HG02938 (cell line): ENCODE measurements around the gene SYP.
"Not testable (repeated sequence)": the region's sequence is repeated elsewhere in the genome, so short reads cannot be mapped to it uniquely, and the experiment has no call there.

Experiments used
- ATAC-seq: cut with Tn5 transposase; IDR thresholded peaks from one replicate; pipeline ENCODE4 v1.9.1; 2021; ENCODE audit warnings: mild to moderate bottlenecking, moderate library complexity; ENCODE audit not compliant: unreplicated experiment

Gene SYP

GRCh38 chrX:49172280-49172780, 27.7 kb downstream of the SYP start:
- peak; percentile 77 for ATAC-seq

- no peak for ATAC-seq
Observed at GRCh38 chrX:49171752-49172279, 28.2 kb downstream of the SYP start, which contains the start of gene PLP2. TSS of gene PLP2 (plus strand) at chrX:49171898. CDS start at chrX:49172001, 103 bp downstream.

DNA sequence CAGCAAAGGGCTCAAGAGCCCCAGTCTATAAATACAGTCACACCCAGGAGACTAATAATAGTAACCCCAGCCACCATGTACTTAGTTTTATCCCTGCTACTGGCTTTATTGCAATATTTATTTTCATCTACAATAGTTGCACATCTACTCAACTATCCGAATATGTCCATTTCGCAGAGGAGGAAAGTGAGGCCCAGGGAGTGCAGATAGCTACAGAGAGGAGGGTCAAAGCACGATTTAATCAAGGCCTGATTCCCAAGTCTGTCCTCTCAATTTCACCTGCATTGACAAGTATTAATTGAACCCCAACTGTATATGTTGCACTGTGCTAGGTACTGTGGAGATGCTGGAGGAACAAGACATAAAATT, 32.3 kb downstream of the SYP start:
- ATAC-seq, result no peak

GRCh38 chrX:49166914-49167739, 32.9 kb downstream of the SYP start:
- ATAC-seq, result peak; percentile 23

GRCh38 chrX:49165901-49166881, 33.8 kb downstream of the SYP start:
- peak; percentile 34 for ATAC-seq

DNA sequence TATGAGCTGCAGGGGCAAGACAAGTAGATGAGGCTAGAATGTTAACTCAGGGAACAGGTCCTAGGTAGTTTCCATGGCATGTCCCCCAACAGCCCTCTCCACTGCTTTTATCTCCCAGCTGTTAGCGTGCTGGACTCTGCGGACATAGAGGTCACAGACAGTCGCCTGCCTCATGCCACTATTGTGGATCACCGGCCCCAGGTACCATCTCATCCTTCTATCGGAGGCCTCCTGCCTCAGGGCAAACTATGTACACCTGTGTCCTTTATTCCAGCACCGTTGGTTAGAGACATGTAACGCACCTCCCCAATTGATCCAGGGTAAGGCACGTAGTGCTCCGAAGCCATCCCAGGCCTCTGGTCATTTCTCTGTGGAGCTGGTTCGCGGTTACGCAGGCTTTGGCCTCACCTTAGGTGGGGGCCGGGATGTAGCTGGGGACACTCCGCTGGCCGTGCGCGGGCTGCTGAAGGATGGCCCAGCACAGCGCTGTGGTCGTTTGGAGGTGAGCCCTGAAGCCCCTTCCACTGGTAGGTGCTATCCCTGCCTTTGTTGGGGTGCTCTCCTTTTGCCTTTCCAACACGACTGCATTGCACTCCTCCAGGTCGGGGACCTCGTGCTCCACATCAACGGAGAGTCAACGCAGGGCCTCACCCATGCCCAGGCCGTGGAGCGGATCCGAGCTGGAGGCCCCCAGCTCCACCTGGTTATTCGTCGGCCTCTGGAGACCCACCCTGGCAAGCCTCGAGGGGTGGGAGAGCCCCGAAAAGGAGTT, 35.2 kb downstream of the SYP start:
- ATAC-seq, result no peak

GRCh38 chrX:49163555-49164419, 36.2 kb downstream of the SYP start:
- peak; percentile 55 for ATAC-seq

DNA sequence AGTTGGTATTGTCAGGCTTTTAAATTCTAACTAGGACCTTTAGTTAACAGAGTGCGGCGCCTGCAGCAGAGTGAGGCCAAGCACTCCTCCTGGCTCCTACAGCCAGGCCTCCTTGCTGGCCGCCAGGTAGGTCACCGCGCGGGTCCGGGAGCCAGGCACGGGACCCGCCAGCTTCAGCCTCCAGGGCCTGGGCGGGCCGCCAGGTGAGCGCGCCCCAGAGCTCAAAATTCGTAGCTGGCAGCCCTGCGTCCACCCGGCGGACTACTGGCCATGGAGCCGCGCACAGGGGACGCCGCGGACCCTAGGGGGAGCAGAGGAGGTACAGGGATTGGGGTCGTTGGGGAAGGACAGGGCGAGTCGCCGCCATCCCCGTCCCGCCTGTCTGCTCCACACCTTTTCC, 37.4 kb downstream of the SYP start, which contains the start of gene MAGIX:
TSS of gene MAGIX (plus strand) at position 139 of the 400 bp plus-strand sequence. CDS start at position 271, 132 bp downstream.
- ATAC-seq, result no peak

- ATAC-seq, result no peak
Observed at GRCh38 chrX:49161632-49162031, 38.4 kb downstream of the SYP start.

- ATAC-seq, result no peak
Observed at GRCh38 chrX:49160908-49161307, 39.1 kb downstream of the SYP start.

GRCh38 chrX:49157194-49157593, 42.8 kb downstream of the SYP start:
- no peak for ATAC-seq

DNA sequence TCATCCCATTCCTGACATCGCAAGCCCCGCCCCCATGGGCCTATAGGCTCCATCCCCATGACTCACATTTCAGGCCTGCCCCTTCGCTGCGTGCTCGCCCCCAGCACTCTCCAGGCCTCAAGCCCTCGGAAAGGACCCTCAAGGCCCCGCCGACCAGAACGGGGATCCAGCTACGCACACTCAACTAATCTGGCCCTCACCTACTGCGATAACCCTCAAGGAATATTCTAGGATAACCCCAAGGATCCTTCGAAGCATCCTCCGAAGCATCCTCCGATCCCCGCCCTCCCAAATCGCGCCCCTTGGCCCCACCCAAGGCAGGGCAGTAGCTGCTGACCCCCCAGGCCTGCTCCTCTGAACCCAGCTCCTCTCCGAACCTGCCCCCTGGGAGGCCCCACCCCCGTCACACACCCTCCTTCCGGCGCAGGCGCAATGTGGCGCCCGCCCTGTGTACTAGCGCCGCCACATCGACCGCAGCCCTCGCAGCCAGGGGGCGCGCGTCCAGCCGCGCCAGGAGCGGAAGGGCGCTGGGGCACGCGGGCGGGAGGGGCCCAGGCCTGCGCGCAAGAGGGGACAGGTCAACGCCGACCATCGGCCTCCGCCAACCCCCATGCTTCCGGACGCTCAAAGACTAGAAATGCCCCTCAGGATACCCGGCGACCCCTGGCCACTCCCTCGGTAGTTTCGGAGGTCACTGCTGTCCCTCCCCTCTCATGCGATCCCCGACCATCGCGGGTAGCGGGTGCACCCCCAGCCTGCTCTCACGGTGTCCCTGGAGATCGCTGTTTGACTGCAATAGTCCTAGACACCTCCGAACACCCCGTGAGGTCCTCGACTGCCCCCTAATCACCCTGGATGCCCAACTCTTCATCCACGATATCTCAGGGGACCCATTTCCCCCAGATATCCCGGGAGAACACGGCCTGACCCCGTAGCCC, 43.8 kb downstream of the SYP start:
- peak; percentile 75 for ATAC-seq

DNA sequence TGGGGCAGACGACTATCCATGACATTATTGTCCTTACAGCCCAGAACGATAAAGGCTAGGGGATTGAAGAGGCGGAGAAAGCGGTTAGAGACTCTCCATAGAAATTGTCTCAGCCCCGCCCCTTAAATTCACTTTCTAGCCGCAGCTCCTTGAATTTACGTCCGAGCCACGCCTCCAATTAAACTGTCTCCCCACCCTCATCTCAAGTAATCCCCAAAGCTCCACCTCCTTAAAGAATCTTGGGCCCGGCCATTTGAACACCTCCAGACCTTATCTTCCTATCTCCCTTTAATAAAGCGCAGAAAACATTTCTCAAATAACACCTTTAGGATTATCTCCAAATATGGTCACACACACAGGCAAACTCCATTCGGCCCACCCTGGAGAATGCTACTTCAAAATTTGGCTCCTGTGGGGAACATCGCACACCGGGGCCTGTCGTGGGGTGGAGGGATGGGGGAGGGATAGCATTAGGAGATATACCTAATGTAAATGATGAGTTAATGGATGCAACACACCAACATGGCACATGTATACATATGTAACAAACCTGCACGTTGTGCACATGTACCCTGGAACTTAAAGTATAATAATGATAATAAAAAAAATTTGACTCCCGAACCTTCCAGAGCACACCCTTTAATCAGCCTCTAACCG, 44.6 kb downstream of the SYP start:
- peak; percentile 12 for ATAC-seq

- no peak for ATAC-seq
Observed at GRCh38 chrX:49153467-49153866, 46.5 kb downstream of the SYP start.

GRCh38 chrX:49149291-49149690, 50.7 kb downstream of the SYP start:
- ATAC-seq, result not testable (repeated sequence)

DNA sequence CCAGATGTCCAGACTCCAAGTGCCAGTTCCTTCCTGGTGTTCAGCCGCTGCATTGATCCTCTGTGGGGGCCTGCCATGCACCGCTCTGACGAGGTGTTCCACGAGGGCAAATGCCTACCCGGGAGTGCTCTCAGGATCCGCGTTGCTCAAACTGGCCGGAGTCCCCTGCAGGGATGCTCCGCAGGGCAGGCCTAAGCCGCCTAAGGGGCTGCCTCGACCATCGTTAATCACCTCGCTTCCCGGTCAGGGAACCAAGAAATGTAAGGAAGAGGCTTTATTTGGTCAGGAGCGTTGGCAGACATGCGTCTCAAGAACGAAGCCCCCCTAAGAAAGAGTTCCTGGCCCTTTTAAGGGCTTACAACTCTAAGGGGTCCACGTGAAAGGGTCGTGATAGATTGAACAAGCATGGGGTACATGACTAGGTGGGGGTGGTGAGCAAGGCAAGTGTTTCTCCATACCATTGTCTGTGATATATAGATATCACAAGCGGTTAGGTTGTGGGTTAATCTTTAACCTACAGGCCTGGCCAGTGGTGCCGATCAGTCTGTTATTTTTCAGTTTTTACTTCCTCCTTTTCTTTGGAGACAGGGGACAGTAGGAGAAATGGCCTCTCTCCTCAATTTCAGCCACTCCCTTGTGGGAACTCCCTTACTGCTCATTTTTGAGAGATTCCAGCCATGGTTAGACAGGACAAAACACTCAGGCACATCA, 51.4 kb downstream of the SYP start:
- not testable (repeated sequence) for ATAC-seq

DNA sequence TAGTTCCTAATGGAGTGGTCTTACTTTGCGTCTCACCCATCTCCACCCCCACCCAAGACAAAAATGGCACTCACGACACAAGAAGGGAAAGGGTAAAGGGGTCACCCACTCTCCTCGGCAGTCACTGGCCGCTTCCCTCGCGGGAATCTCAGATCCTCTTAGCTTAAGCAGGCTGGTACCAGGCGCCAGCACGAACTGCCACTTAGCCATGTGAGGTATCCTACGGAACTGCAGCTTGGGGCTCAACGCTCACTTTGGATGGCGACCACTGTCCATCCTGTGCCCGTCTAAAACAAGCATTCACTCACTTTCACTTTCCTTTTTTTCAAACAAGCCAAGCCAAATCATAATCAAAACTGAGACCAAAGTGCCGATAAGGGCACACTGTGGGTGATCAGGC, 52.1 kb downstream of the SYP start:
- no peak for ATAC-seq
